ENCODE data around the gene GPR39. TPM values are rescaled to one million over a fixed set of nuclear protein-coding genes. Genes with fewer than 3 reads are reported as not detected.

Gene GPR39
- total RNA-seq, 1 donor from 2014 or later: 7.1 TPM

DNA sequence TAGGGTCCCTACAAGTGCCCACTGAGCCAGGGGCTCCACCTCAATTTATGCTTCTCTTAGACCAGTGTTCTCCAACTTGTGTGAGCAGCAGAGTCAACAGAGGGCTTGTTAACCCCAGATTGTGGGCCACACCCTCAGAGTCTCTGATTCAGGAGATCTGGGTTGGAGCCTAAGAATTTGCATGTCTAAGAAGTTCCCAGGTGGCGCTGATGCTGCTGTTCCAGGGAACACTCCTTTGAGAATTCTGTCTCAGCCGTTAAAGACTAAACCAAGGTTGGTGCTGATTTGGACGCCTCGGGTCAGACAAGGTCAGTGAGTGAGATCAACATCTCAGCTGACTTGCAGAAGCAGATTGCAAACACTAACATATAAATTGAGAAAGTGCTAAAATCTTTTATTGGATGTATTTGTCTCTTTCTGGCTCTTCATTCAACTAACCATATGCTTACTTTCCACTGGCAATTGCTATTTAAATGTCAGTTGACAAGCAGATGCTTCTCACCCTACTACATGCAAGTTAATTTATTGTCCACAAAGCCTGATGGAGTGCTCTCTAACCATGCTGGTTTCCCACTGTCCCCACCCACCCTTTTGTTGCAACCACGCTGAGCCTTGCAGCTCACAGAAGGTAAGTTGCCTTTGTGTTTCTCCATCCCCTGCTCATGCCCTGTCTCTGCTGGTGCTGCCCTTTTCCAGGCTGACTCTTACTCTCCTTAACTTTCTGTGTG lies 221.9 kb downstream of the GPR39 start:
- Histone ChIP-seq H3K36me3 (ENCODE audit: control insufficient read depth, insufficient read depth, low read length) (no peaks in the 10 kb centered on the region), H3K27me3 (ENCODE audit: control insufficient read depth, insufficient read depth, low read length) (no peaks in the 10 kb centered on the region), H3K4me3 (ENCODE audit: low read depth, low read length) (no peak overlapping the region)
- TF ChIP-seq, protein P1, sequence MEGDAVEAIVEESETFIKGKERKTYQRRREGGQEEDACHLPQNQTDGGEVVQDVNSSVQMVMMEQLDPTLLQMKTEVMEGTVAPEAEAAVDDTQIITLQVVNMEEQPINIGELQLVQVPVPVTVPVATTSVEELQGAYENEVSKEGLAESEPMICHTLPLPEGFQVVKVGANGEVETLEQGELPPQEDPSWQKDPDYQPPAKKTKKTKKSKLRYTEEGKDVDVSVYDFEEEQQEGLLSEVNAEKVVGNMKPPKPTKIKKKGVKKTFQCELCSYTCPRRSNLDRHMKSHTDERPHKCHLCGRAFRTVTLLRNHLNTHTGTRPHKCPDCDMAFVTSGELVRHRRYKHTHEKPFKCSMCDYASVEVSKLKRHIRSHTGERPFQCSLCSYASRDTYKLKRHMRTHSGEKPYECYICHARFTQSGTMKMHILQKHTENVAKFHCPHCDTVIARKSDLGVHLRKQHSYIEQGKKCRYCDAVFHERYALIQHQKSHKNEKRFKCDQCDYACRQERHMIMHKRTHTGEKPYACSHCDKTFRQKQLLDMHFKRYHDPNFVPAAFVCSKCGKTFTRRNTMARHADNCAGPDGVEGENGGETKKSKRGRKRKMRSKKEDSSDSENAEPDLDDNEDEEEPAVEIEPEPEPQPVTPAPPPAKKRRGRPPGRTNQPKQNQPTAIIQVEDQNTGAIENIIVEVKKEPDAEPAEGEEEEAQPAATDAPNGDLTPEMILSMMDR (IDR thresholded peaks at IDR 0.05; ENCODE audit: insufficient read depth, low read length, severe bottlenecking): no peak
- no peak for FAIRE-seq
- DNase-seq (ENCODE audit: low read depth): no peak

DNA sequence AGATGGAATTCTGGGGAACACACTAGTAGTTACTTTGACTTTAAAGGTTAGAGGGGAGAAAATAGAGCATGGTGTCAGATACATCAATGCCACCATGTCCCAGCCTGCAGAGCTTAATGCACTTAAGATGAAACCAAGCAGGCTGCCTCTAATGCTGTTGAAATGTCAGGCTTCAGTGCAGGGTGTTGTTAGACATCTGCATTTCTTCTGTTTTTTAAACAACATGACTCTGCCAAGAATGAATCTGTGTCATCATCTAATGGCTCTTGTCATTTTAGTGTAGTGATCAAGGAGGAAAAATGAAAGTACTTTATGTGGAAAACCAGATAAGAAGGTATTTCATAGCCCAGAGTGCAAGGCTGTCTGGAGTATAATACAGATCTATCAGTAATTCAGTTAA lies 223.5 kb downstream of the GPR39 start:
- no peaks in the 10 kb centered on the region for H3K27me3 ChIP-seq (ENCODE audit: control insufficient read depth, insufficient read depth, low read length)
- H3K4me3 ChIP-seq (ENCODE audit: low read depth, low read length): no peak overlapping the region
- FAIRE-seq: no peak
- TF ChIP-seq, protein P1 (IDR thresholded peaks at IDR 0.05; ENCODE audit: insufficient read depth, low read length, severe bottlenecking): no peak
- DNase-seq (ENCODE audit: low read depth): no peak
- H3K36me3 ChIP-seq (ENCODE audit: control insufficient read depth, insufficient read depth, low read length): no peaks in the 10 kb centered on the region

DNA sequence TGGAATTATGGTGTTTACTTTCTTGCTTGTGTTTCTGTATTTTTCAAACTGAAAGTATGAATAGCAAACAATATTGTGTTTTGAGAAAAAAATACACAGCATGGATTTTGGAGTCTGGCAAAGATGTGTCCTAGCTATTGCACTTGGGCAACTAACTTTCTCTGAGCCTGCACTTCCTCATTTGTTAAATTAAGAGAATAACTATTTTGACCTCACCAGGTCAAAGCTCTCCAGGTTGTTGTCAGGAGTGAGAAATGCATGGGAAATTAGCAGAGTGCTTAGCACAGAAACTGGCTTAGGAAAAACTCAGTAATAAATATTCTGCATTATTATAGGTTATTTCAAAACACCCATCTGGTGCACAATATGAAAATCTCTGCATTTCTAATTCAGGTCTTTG lies 225.2 kb downstream of the GPR39 start:
- peaks cover 3% of the 10 kb centered on the region for H3K36me3 ChIP-seq (ENCODE audit: control insufficient read depth, insufficient read depth, low read length)
- FAIRE-seq (no peak), DNase-seq (ENCODE audit: low read depth) (no peak)
- TF ChIP-seq, protein P1 (IDR thresholded peaks at IDR 0.05; ENCODE audit: insufficient read depth, low read length, severe bottlenecking): no peak
- no peaks in the 10 kb centered on the region for H3K27me3 ChIP-seq (ENCODE audit: control insufficient read depth, insufficient read depth, low read length)
- H3K4me3 ChIP-seq (ENCODE audit: low read depth, low read length): no peak overlapping the region

DNA sequence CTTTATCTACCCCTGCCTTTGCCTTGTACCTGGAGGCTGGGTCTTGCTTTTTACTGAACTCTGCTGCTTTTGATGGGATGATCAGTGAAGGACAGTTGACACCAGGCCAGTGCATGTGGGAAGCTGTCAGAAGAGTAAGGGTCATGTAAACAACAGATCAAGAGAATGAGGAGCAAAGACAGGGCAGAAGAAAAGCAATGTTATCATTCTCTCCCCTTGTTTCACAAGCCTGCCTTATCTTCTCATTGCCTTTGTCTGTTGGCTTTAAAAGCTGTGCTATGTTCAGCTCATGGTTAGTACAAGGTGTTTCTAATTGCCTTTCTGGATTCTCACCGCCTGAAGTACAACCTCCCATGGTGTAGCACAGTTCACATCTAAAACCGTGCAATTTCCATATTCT lies 225.8 kb downstream of the GPR39 start:
- TF ChIP-seq, protein P1 (IDR thresholded peaks at IDR 0.05; ENCODE audit: insufficient read depth, low read length, severe bottlenecking): no peak

DNA sequence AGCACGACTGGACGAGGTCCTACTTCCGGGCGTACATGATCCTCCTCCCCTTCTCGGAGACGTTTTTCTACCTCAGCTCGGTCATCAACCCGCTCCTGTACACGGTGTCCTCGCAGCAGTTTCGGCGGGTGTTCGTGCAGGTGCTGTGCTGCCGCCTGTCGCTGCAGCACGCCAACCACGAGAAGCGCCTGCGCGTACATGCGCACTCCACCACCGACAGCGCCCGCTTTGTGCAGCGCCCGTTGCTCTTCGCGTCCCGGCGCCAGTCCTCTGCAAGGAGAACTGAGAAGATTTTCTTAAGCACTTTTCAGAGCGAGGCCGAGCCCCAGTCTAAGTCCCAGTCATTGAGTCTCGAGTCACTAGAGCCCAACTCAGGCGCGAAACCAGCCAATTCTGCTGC lies 228.6 kb downstream of the GPR39 start:
- DNase-seq (ENCODE audit: low read depth) (peak; percentile 19), FAIRE-seq (no peak)
- TF ChIP-seq, protein P1 (IDR thresholded peaks at IDR 0.05; ENCODE audit: insufficient read depth, low read length, severe bottlenecking): no peak
- H3K27me3 ChIP-seq (ENCODE audit: control insufficient read depth, insufficient read depth, low read length): no peaks in the 10 kb centered on the region
- no peak overlapping the region for H3K4me3 ChIP-seq (ENCODE audit: low read depth, low read length)
- H3K36me3 ChIP-seq (ENCODE audit: control insufficient read depth, insufficient read depth, low read length): peaks cover 3% of the 10 kb centered on the region

More for the DNA sequence above, 225.8 kb downstream of the GPR39 start:
- no peaks in the 10 kb centered on the region for H3K27me3 ChIP-seq (ENCODE audit: control insufficient read depth, insufficient read depth, low read length)
- H3K4me3 ChIP-seq (ENCODE audit: low read depth, low read length): no peak overlapping the region
- H3K36me3 ChIP-seq (ENCODE audit: control insufficient read depth, insufficient read depth, low read length): peaks cover 3% of the 10 kb centered on the region
- FAIRE-seq (no peak), DNase-seq (ENCODE audit: low read depth) (no peak)

All from bronchial epithelial cell (primary cell).